ENCODE data around the gene MYT1.

MYT1 gene

GRCh38 chr20:64207641-64208590, 43.7 kb downstream of the MYT1 start:
- no peak for ATAC-seq (ENCODE audit: low read depth)
- Histone ChIP-seq H3K27me3 (ENCODE audit: insufficient read depth, poor library complexity, severe bottlenecking) (no peaks in the 10 kb centered on the region), H3K4me3 (ENCODE audit: severe bottlenecking) (no peak overlapping the region), H3K9me3 (ENCODE audit: severe bottlenecking) (no peaks in the 10 kb centered on the region), H3K36me3 (ENCODE audit: low read depth) (no peaks in the 10 kb centered on the region), H3K27ac (ENCODE audit: poor library complexity, severe bottlenecking) (no peak overlapping the region), H3K4me1 (ENCODE audit: insufficient read depth, poor library complexity, severe bottlenecking) (peaks cover 10% of the 10 kb centered on the region)
- TF ChIP-seq CTCF (IDR thresholded peaks at IDR 0.05; ENCODE audit: poor library complexity, severe bottlenecking) = no peak
- DNase-seq (ENCODE audit: low spot score) = no peak

- no peak overlapping the region for H3K4me3 ChIP-seq (ENCODE audit: severe bottlenecking)
- ATAC-seq (ENCODE audit: low read depth) = no peak
- H3K36me3 ChIP-seq (ENCODE audit: low read depth) = no peaks in the 10 kb centered on the region
- no peak for DNase-seq (ENCODE audit: low spot score)
- no peak overlapping the region for H3K27ac ChIP-seq (ENCODE audit: poor library complexity, severe bottlenecking)
- H3K9me3 ChIP-seq (ENCODE audit: severe bottlenecking) = no peaks in the 10 kb centered on the region
- no peak for TF ChIP-seq CTCF (IDR thresholded peaks at IDR 0.05; ENCODE audit: poor library complexity, severe bottlenecking)
- H3K27me3 ChIP-seq (ENCODE audit: insufficient read depth, poor library complexity, severe bottlenecking) = no peaks in the 10 kb centered on the region
- peaks cover 10% of the 10 kb centered on the region for H3K4me1 ChIP-seq (ENCODE audit: insufficient read depth, poor library complexity, severe bottlenecking)
Observed at GRCh38 chr20:64209148-64209547, 44.9 kb downstream of the MYT1 start.

- no peak overlapping the region for H3K27ac ChIP-seq (ENCODE audit: poor library complexity, severe bottlenecking)
- H3K36me3 ChIP-seq (ENCODE audit: low read depth) = no peaks in the 10 kb centered on the region
- ATAC-seq (ENCODE audit: low read depth) = peak; percentile 7; the same call in 2 of the 3 replicates
- TF ChIP-seq CTCF (IDR thresholded peaks at IDR 0.05; ENCODE audit: poor library complexity, severe bottlenecking) = no peak
- peaks cover 4% of the 10 kb centered on the region for H3K4me1 ChIP-seq (ENCODE audit: insufficient read depth, poor library complexity, severe bottlenecking)
- DNase-seq (ENCODE audit: low spot score) = no peak
- no peak overlapping the region for H3K4me3 ChIP-seq (ENCODE audit: severe bottlenecking)
- H3K9me3 ChIP-seq (ENCODE audit: severe bottlenecking) = no peaks in the 10 kb centered on the region
- H3K27me3 ChIP-seq (ENCODE audit: insufficient read depth, poor library complexity, severe bottlenecking) = no peaks in the 10 kb centered on the region
Observed at GRCh38 chr20:64210656-64211369, 46.6 kb downstream of the MYT1 start.

GRCh38 chr20:64211874-64212658, 47.8 kb downstream of the MYT1 start:
- Histone ChIP-seq H3K36me3 (ENCODE audit: low read depth) (no peaks in the 10 kb centered on the region), H3K4me1 (ENCODE audit: insufficient read depth, poor library complexity, severe bottlenecking) (no peaks in the 10 kb centered on the region), H3K4me3 (ENCODE audit: severe bottlenecking) (no peak overlapping the region), H3K27ac (ENCODE audit: poor library complexity, severe bottlenecking) (no peak overlapping the region), H3K27me3 (ENCODE audit: insufficient read depth, poor library complexity, severe bottlenecking) (no peaks in the 10 kb centered on the region), H3K9me3 (ENCODE audit: severe bottlenecking) (no peaks in the 10 kb centered on the region)
- no peak for ATAC-seq (ENCODE audit: low read depth)
- no peak for DNase-seq (ENCODE audit: low spot score)
- no peak for TF ChIP-seq CTCF (IDR thresholded peaks at IDR 0.05; ENCODE audit: poor library complexity, severe bottlenecking)

All from RWPE2 (cell line).